ENCODE results near the gene PITX2. TPM values are rescaled to one million over a fixed set of nuclear protein-coding genes. Genes with fewer than 3 reads are reported as not detected.
A peak's percentile ranks its signal among the peaks of the same experiment; 100 is the strongest.

PITX2 gene
- total RNA-seq, 1 experiment from 2014 or later: 8.5 TPM

DNA sequence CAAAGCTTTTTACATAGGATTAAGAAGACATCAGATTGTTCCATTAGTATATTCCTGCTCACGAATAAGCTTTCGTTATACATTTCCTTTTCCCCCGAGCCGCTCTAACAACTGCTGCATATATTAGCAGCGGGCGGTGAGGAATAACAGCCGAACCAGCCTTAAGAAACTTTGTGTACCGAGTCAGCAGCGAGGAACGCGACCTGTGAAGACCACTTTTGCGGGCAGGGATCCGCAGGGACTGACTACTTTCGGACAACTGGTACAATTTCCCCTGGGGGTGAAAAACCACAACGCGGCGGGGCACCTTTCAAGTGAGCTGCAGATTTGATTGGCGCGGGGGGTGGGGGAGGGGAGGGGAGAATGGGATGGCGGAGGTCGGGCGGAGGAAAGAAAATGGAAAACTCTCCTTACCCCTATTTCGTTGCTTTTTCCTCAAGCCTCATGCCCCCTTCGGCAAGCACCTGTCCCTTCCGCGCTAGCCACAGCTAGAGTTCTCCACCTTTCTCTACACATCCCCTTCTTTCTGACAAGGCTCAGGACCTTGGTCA is 5.9 kb upstream of the PITX2 start:
- H2BK120ac ChIP-seq (ENCODE audit: low read depth, low read length, poor library complexity, severe bottlenecking): no peak overlapping the region
- H3K27me3 ChIP-seq (ENCODE audit: insufficient read depth, low read length): peaks cover 89% of the 10 kb centered on the region
- peaks cover 0 to 10% of the 10 kb centered on the region in 2 experiments; a peak in 2 of 5 replicates for H3K9me3 Mint-ChIP-seq
- no peak overlapping the region for H4K91ac ChIP-seq (ENCODE audit: insufficient read length, low read depth, low read length)
- no peak overlapping the region for H3K4ac ChIP-seq (ENCODE audit: low read depth, low read length)
- no peak overlapping the region for H4K5ac ChIP-seq (ENCODE audit: insufficient read length, low read depth, low read length)
- no peak overlapping the region for H2BK12ac ChIP-seq (ENCODE audit: insufficient read length, low read depth, low read length)
- no peaks in the 10 kb centered on the region for H4K20me1 ChIP-seq (ENCODE audit: control insufficient read depth, insufficient read depth, insufficient read length)
- H3K18ac ChIP-seq (ENCODE audit: insufficient read length, low read depth, low read length): no peak overlapping the region
- H3K79me1 ChIP-seq (ENCODE audit: insufficient read depth, low read depth, low read length, poor library complexity, severe bottlenecking): no peaks in the 10 kb centered on the region
- no peaks in the 10 kb centered on the region for H3K36me3 Mint-ChIP-seq (ENCODE audit: insufficient read depth in 1 of 3, low read depth in 3 of 3)
- H3K9ac ChIP-seq (ENCODE audit: extremely low read depth, insufficient read length, low read length): no peak overlapping the region
- no peak overlapping the region for H3K23ac ChIP-seq (ENCODE audit: insufficient read length, low read depth, low read length)
- no CpG with 5 or more reads among the region's 26 CpGs for WGBS (ENCODE audit: extremely low coverage, insufficient read length, low lambda C conversion rate)
- no peaks in the 10 kb centered on the region for H3K9me3 ChIP-seq (ENCODE audit: control insufficient read depth, low read depth, low read length)
- H3K27ac ChIP-seq (ENCODE audit: insufficient read length, low read depth, low read length): no peak overlapping the region
- no peak overlapping the region for H2BK5ac ChIP-seq (ENCODE audit: insufficient read length, low read length)
- no peaks in the 10 kb centered on the region for H3K79me2 ChIP-seq (ENCODE audit: insufficient read depth, low read length)
- H2BK20ac ChIP-seq (ENCODE audit: low read depth, low read length, poor library complexity, severe bottlenecking): no peak overlapping the region
- H2AK5ac ChIP-seq (ENCODE audit: insufficient read length, low read length): no peak overlapping the region
- peak overlapping the region; percentile 50 to 75 for H3K4me3 Mint-ChIP-seq
- H3K23me2 ChIP-seq (ENCODE audit: insufficient read length, low read depth, low read length, poor library complexity, severe bottlenecking): peaks cover 13% of the 10 kb centered on the region
- no peak overlapping the region for H3K14ac ChIP-seq (ENCODE audit: insufficient read depth, low read length)
- H3K27me3 Mint-ChIP-seq (ENCODE audit: low read depth): peaks cover 100% of the 10 kb centered on the region
- H3K56ac ChIP-seq (ENCODE audit: insufficient read length, low read depth, low read length): no peak overlapping the region
- no peak overlapping the region for H3K27ac Mint-ChIP-seq
- H3K4me2 ChIP-seq (ENCODE audit: insufficient read depth, insufficient read length, low read length): peak overlapping the region; percentile 87
- no peaks in the 10 kb centered on the region for H3K4me1 ChIP-seq (ENCODE audit: insufficient read depth, low read length)
- no peak overlapping the region for H2AFZ ChIP-seq (ENCODE audit: low read length)
- no peak overlapping the region for H2BK15ac ChIP-seq (ENCODE audit: low read depth, low read length)
- H3T11ph ChIP-seq (ENCODE audit: low read length): no peak overlapping the region
- TF ChIP-seq, protein P1, sequence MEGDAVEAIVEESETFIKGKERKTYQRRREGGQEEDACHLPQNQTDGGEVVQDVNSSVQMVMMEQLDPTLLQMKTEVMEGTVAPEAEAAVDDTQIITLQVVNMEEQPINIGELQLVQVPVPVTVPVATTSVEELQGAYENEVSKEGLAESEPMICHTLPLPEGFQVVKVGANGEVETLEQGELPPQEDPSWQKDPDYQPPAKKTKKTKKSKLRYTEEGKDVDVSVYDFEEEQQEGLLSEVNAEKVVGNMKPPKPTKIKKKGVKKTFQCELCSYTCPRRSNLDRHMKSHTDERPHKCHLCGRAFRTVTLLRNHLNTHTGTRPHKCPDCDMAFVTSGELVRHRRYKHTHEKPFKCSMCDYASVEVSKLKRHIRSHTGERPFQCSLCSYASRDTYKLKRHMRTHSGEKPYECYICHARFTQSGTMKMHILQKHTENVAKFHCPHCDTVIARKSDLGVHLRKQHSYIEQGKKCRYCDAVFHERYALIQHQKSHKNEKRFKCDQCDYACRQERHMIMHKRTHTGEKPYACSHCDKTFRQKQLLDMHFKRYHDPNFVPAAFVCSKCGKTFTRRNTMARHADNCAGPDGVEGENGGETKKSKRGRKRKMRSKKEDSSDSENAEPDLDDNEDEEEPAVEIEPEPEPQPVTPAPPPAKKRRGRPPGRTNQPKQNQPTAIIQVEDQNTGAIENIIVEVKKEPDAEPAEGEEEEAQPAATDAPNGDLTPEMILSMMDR (conservative IDR thresholded peaks at IDR 0.05): no peak
- no peak overlapping the region for H4K8ac ChIP-seq (replicated peaks; ENCODE audit: insufficient read length, low read depth, low read length)
- DNase-seq: peak; percentile 56
- H3K4me1 Mint-ChIP-seq: peaks cover 61 to 87% of the 10 kb centered on the region in 2 experiments

Measured in H9 (cell line).